ENCODE measurements around the gene CERS4. TPM values are rescaled to one million over a fixed set of nuclear protein-coding genes. Genes with fewer than 3 reads are reported as not detected.
"Not testable (repeated sequence)": the region's sequence is repeated elsewhere in the genome, so short reads cannot be mapped to it uniquely, and the experiment has no call there.

The CERS4 gene
- total RNA-seq, 1 experiment from 2014 or later, result 7.0 TPM

DNA sequence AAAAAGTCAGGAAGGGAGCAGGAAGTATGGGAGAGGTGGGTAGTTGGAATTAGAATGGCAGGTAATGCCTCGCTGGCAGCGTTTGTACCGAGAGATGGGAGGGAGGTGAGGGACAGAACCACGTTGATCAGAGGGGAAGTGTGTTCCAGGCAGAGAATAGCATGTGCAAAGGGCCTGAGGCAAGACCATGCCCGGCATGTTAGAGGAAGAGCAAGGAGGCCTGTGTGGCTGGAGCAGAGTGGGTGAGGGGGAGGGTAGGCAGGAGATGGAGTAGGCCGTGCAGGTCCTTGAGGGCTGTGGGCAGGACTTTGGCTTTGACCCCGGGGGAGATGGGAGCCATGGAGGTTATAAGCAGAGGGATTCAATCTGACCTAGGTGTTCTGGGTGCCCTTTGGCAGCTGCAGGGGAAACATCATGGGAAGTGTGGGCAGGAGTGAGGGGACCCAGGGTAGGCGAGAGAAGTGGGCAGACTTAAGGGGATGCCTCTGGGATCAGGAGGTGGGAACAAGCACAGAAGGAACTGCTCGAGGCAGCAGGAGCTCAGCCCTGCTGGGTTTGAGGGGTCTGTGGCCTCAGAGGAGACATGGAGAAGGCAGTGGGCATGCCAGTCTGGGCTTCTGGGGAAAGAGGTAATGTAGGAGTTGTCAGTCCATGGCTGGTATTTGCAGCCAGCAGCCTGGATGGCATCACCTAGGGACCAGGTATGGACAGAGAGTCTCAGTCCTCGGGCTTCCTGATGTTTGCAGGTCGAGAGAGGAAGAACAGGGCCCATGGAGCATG is 50.2 kb downstream of the CERS4 start:
- no peak for DNase-seq (ENCODE audit: extremely low read depth, low read depth)

- no peak for DNase-seq (ENCODE audit: extremely low read depth, low read depth)
These were observed 50.7 kb downstream of the CERS4 start for GRCh38 chr19:8259922-8260247.

DNA sequence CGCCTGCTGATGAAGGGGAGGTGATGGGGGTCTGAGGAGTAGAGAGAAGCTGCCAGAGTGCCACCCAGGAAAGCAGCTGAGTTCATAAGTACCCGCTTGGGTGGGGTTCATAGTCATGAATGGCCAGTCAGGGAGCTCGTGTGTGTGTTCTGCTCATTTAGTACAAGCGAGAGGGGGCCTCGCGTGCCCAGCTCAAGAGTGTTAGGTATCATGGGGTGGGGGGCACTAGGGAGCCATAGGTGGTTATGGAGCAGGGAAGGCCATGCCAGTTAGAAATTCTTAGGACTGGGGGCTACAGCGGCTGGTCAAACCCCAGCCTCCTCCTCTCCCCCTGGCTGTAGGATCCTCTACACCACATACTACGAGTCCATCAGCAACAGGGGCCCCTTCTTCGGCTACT is 52.2 kb downstream of the CERS4 start:
- no peak for DNase-seq (ENCODE audit: extremely low read depth, low read depth)

- no peak for DNase-seq (ENCODE audit: extremely low read depth, low read depth)
These were observed 52.7 kb downstream of the CERS4 start for GRCh38 chr19:8261881-8262280.

DNA sequence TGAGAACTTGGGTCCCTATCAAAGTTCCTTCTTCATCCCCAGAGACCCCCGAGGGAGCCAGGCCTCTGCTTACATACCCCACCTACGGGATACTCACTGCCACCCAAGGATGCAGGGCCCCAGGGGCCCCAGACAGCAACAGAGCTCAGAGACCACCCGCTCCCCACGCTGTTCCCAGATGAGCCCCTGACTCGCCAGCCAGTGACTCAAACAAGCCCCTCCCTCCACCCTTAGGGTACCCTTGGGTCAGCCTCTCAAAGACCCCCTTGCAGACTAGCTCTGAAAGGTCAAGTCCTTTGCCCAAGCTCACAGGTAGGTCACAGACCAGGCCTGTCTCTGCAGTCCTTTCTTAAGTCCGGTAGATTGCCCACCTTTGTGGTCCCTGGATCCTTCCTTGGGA is 53.3 kb downstream of the CERS4 start:
- no peak for DNase-seq (ENCODE audit: extremely low read depth, low read depth)

DNA sequence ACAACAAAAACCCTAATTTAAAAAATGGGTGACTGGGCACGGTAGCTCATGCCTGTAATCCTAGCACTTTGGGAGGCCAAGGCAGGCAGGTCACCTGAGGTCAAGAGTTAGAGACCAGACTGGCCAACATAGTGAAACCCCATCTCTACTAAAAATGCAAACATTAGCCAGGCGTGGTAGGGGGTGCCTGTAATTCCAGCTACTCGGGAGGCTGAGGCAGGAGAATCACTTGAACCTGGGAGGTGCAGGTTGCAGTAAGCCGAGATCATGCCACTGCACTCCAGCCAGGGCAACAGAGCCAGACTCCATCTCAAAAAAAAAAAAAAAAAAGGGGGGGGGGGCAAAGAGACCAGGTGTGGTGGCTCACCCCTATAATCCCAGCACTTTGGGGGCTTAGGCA is 55.1 kb downstream of the CERS4 start:
- DNase-seq (ENCODE audit: extremely low read depth, low read depth), result not testable (repeated sequence)

DNA sequence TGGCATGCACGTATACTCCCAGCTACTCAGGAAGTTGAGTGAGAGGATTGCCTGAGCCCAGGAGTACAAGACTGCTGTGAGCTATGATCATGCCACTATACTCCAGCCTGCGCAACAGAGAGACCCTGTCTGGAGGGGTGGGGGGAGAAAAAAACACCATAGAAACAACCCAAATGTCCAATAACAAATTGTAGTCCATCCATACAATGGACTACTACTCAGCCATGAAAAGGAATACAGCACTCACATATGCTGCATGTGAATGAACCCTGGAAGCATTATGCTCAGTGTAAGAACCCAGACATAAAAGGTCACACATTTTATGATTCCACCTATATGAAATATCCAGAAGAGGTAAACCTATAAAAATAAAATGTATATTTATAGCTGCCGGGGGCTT is 56.7 kb downstream of the CERS4 start:
- no peak for DNase-seq (ENCODE audit: extremely low read depth, low read depth)

GRCh38 chr19:8269724-8270123 is 60.6 kb downstream of the CERS4 start:
- DNase-seq (ENCODE audit: extremely low read depth, low read depth), result no peak

DNA sequence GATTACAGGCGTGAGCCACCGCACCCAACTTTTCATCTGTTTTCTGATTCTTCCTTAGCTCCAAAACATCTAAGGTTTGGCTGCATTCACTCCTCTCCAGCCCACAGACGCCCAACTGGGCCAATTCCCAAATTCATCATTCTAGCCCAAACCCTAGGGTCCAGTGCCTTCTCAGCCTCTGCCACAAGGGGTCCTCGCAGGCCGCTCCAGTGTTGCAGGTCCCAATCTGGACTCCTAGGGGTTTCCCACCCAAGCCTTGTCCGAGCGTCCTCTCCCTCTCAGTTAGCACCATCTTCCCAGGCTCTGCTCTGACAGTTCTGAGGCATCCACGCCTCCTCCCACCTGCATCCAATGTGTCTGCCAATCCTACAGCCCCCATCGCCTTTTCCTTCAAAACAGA is 67.3 kb downstream of the CERS4 start:
- DNase-seq (ENCODE audit: extremely low read depth, low read depth), result not testable (repeated sequence)

DNA sequence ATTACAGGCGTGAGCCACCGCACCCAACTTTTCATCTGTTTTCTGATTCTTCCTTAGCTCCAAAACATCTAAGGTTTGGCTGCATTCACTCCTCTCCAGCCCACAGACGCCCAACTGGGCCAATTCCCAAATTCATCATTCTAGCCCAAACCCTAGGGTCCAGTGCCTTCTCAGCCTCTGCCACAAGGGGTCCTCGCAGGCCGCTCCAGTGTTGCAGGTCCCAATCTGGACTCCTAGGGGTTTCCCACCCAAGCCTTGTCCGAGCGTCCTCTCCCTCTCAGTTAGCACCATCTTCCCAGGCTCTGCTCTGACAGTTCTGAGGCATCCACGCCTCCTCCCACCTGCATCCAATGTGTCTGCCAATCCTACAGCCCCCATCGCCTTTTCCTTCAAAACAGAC is 82.2 kb downstream of the CERS4 start:
- not testable (repeated sequence) for DNase-seq (ENCODE audit: extremely low read depth, low read depth)

GRCh38 chr19:8302357-8302691 is 93.2 kb downstream of the CERS4 start:
- DNase-seq (ENCODE audit: extremely low read depth, low read depth), result no peak

DNA sequence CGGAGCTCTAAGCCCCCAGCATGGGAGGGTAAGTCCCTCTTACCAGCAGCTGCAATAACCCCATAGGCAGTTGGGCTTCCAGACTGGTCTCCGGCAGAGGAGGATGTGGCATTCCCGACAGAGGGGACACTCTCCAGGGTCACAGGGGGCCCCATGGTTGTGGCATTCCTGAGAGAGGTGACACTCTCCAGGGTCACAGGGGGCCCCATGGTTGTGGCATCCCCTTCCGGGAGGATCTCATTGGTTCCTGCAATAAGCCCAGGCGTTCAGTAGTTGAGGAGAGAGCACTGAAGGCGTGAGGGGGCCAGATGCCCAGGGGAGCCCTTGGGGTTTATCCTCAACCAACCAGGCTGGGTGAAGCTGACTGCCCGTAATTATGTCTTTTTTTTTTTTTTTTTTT is 93.6 kb downstream of the CERS4 start:
- no peak for DNase-seq (ENCODE audit: extremely low read depth, low read depth)

- DNase-seq (ENCODE audit: extremely low read depth, low read depth), result no peak
These were observed 95.9 kb downstream of the CERS4 start for GRCh38 chr19:8304841-8305621.

GRCh38 chr19:8305798-8306197 is 96.6 kb downstream of the CERS4 start:
- DNase-seq (ENCODE audit: extremely low read depth, low read depth), result no peak

- DNase-seq (ENCODE audit: extremely low read depth, low read depth), result no peak
These were observed 97.3 kb downstream of the CERS4 start for GRCh38 chr19:8306235-8307054.

- no peak for DNase-seq (ENCODE audit: extremely low read depth, low read depth)
These were observed 98.3 kb downstream of the CERS4 start for GRCh38 chr19:8307400-8307964.

DNA sequence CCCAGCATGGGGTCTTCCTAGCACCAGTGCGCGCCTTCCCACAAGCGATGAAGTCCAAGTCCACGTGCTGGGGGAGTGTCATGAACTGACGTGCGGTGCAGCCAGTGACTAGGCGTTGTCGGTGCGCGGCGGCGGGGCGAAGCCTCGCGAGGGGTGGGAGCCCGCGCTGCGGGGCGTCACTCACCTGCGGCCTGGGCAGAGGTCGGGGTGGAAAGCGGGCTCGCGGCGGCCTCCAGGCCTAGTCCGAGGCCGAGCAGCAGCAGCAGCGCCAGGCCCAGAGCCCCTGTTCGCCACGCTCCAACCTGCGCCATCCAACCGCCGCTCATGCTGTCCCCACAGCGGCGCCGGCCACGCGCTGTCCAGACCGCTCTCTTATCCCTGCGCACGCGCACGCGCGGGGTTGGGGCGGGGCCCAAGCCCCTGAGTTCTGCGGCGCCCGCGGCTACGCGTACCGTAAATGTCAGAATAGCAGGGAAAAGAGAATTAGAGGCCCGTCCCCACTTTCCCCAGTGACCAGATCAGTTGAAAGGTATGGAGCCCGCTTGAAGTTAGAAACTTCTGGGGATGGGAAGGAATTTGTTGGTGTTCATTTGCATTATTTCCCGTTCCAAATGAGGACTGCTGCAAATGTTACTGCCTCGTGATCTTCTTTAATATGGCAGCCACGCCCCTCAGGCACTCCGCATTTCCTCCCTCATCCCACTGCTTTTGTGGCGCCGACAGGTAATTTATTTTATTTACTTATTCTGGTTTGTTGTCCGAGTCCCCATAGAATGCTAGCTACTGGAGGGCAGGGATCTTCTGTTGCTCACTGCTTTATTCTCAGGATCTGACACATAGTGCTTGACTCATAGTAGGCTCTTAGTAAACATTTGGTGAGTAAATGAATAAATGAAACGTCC is 99.0 kb downstream of the CERS4 start, which contains the start of gene CD320:
Gene CD320 (minus strand): TSS at position 394 of the 902 bp plus-strand sequence. CDS start 68 bp downstream, at position 326.
- DNase-seq (ENCODE audit: extremely low read depth, low read depth), result peak; percentile 85

DNA sequence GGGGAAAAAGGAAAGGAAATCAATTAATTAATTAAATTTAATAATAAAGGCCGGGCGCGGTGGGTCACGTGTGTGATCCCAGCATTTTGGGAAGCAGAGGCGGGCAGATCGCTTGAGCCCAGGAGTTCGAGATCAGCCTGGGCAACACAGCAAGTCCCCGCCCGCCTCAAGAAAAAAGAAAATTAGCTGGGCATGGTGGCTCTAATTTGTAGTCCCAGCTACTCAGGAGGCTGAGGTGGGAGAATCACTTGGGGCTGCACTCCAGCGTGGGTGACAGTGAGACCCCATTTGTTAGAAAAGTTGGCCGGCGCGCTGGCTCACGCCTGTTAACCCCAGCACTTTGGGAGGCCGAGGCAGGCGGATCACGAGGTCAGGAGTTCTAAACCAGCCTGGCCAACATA is 99.7 kb downstream of the CERS4 start:
- no peak for DNase-seq (ENCODE audit: extremely low read depth, low read depth)

GRCh38 chr19:8310342-8311055 is 101.3 kb downstream of the CERS4 start:
- DNase-seq (ENCODE audit: extremely low read depth, low read depth), result no peak

Data from NCI-H460 (cell line).